GM21737 (cell line): ENCODE results near the gene AK3.
"Not testable (repeated sequence)": the region's sequence is repeated elsewhere in the genome, so short reads cannot be mapped to it uniquely, and the experiment has no call there.

Experiments used
- ATAC-seq: cut with Tn5 transposase; IDR thresholded peaks from one replicate; pipeline ENCODE4 v1.9.1; 2021; ENCODE audit warnings: mild to moderate bottlenecking, moderate library complexity; ENCODE audit not compliant: unreplicated experiment

AK3 gene

GRCh38 chr9:4740638-4741364 is at the start of gene AK3:
TSS of gene AK3 (minus strand) at chr9:4741202. CDS start at chr9:4741087, 115 bp downstream.
- peak; percentile 88 for ATAC-seq

GRCh38 chr9:4788703-4789102 is 47.7 kb upstream of the AK3 start:
- ATAC-seq: no peak

GRCh38 chr9:4787876-4788275 is 46.9 kb upstream of the AK3 start:
- no peak for ATAC-seq

- no peak for ATAC-seq
Observed at GRCh38 chr9:4786599-4786998, 45.6 kb upstream of the AK3 start.

GRCh38 chr9:4784403-4784802 is 43.4 kb upstream of the AK3 start:
- no peak for ATAC-seq

GRCh38 chr9:4783191-4783590 is 42.2 kb upstream of the AK3 start:
- ATAC-seq: not testable (repeated sequence)

GRCh38 chr9:4781408-4781807 is 40.4 kb upstream of the AK3 start:
- ATAC-seq: no peak

- ATAC-seq: no peak
Observed at GRCh38 chr9:4780651-4781050, 39.6 kb upstream of the AK3 start.

GRCh38 chr9:4774958-4775357 is 34.0 kb upstream of the AK3 start:
- not testable (repeated sequence) for ATAC-seq

GRCh38 chr9:4774209-4774608 is 33.2 kb upstream of the AK3 start:
- no peak for ATAC-seq

GRCh38 chr9:4771788-4772187 is 30.8 kb upstream of the AK3 start:
- ATAC-seq: no peak

GRCh38 chr9:4769321-4770080 is 28.5 kb upstream of the AK3 start:
- ATAC-seq: no peak

GRCh38 chr9:4768681-4769080 is 27.7 kb upstream of the AK3 start:
- ATAC-seq: no peak

GRCh38 chr9:4764033-4764432 is 23.0 kb upstream of the AK3 start:
- no peak for ATAC-seq

GRCh38 chr9:4762886-4763541 is 22.0 kb upstream of the AK3 start:
- peak; percentile 9 for ATAC-seq

GRCh38 chr9:4762108-4762885 is 21.3 kb upstream of the AK3 start:
- ATAC-seq: peak; percentile 66

- ATAC-seq: no peak
Observed at GRCh38 chr9:4760122-4760521, 19.1 kb upstream of the AK3 start.

GRCh38 chr9:4756420-4756819 is 15.4 kb upstream of the AK3 start:
- ATAC-seq: no peak

GRCh38 chr9:4755026-4755609 is 14.1 kb upstream of the AK3 start:
- ATAC-seq: no peak

GRCh38 chr9:4754530-4754929 is 13.5 kb upstream of the AK3 start:
- ATAC-seq: not testable (repeated sequence)
